HUES48 (cell line): ENCODE data around the gene TAB2.

Experiments
- H3K27ac ChIP-seq: one replicate; pipeline ENCODE4 v1.7.0; 2013; ENCODE audit warnings: low read depth, low read length, inconsistent platforms
- H3K27me3 ChIP-seq: 2 replicates; pipeline ENCODE4 v1.6.1; 2013; ENCODE audit warnings: mild to moderate bottlenecking, low read length; ENCODE audit not compliant: control insufficient read depth, insufficient read depth
- H3K36me3 ChIP-seq: 2 replicates; pipeline ENCODE4 v1.6.1; 2013; ENCODE audit warnings: low read length; ENCODE audit not compliant: control insufficient read depth, insufficient read depth
- H3K4me1 ChIP-seq: 2 replicates; pipeline ENCODE4 v1.6.1; 2013; ENCODE audit warnings: mild to moderate bottlenecking, low read length; ENCODE audit not compliant: control insufficient read depth, insufficient read depth
- H3K4me3 ChIP-seq: 2 replicates; pipeline ENCODE4 v1.5.1; 2013; ENCODE audit warnings: mild to moderate bottlenecking, low read depth, low read length
- H3K9ac ChIP-seq: 2 replicates; pipeline ENCODE4 v1.6.1; 2013; ENCODE audit warnings: mild to moderate bottlenecking, low read depth, low read length, moderate library complexity
- H3K9me3 ChIP-seq: 2 replicates; pipeline ENCODE4 v1.6.1; 2013; ENCODE audit warnings: low read length; ENCODE audit not compliant: control insufficient read depth, insufficient read depth

The TAB2 gene

GRCh38 chr6:149323353-149323752, 5.8 kb downstream of the TAB2 start:
- peaks cover 58% of the 10 kb centered on the region for H3K4me1 ChIP-seq
- no peaks in the 10 kb centered on the region for H3K9me3 ChIP-seq
- no peak overlapping the region for H3K27ac ChIP-seq
- H3K4me3 ChIP-seq = no peak overlapping the region
- no peaks in the 10 kb centered on the region for H3K36me3 ChIP-seq
- no peak overlapping the region for H3K9ac ChIP-seq
- no peaks in the 10 kb centered on the region for H3K27me3 ChIP-seq

- Histone ChIP-seq H3K9ac (no peak overlapping the region), H3K9me3 (no peaks in the 10 kb centered on the region), H3K27ac (no peak overlapping the region), H3K27me3 (no peaks in the 10 kb centered on the region), H3K4me3 (no peak overlapping the region), H3K36me3 (no peaks in the 10 kb centered on the region), H3K4me1 (peaks cover 59% of the 10 kb centered on the region)
Measured at GRCh38 chr6:149323925-149324324, 6.4 kb downstream of the TAB2 start.

- H3K4me1 ChIP-seq = peaks cover 59% of the 10 kb centered on the region
- no peaks in the 10 kb centered on the region for H3K36me3 ChIP-seq
- no peaks in the 10 kb centered on the region for H3K27me3 ChIP-seq
- H3K4me3 ChIP-seq = no peak overlapping the region
- H3K27ac ChIP-seq = no peak overlapping the region
- H3K9ac ChIP-seq = no peak overlapping the region
- no peaks in the 10 kb centered on the region for H3K9me3 ChIP-seq
Measured at GRCh38 chr6:149324428-149324827, 6.9 kb downstream of the TAB2 start.

GRCh38 chr6:149325648-149326236, 8.2 kb downstream of the TAB2 start:
- Histone ChIP-seq H3K36me3 (no peaks in the 10 kb centered on the region), H3K9ac (no peak overlapping the region), H3K27ac (no peak overlapping the region), H3K27me3 (no peaks in the 10 kb centered on the region), H3K4me1 (peaks cover 58% of the 10 kb centered on the region), H3K9me3 (no peaks in the 10 kb centered on the region), H3K4me3 (no peak overlapping the region)

- Histone ChIP-seq H3K4me1 (peaks cover 63% of the 10 kb centered on the region), H3K36me3 (no peaks in the 10 kb centered on the region), H3K9ac (no peak overlapping the region), H3K27ac (no peak overlapping the region), H3K27me3 (no peaks in the 10 kb centered on the region), H3K9me3 (no peaks in the 10 kb centered on the region), H3K4me3 (no peak overlapping the region)
Measured at GRCh38 chr6:149327638-149328037, 10.1 kb downstream of the TAB2 start.

- Histone ChIP-seq H3K4me3 (no peak overlapping the region), H3K36me3 (no peaks in the 10 kb centered on the region), H3K4me1 (peaks cover 64% of the 10 kb centered on the region), H3K27ac (no peak overlapping the region), H3K27me3 (no peaks in the 10 kb centered on the region), H3K9ac (no peak overlapping the region), H3K9me3 (no peaks in the 10 kb centered on the region)
Measured at GRCh38 chr6:149328083-149328482, 10.6 kb downstream of the TAB2 start.

- Histone ChIP-seq H3K4me1 (peaks cover 56% of the 10 kb centered on the region), H3K27me3 (no peaks in the 10 kb centered on the region), H3K36me3 (no peaks in the 10 kb centered on the region), H3K9me3 (no peaks in the 10 kb centered on the region), H3K4me3 (no peak overlapping the region), H3K27ac (no peak overlapping the region), H3K9ac (no peak overlapping the region)
Measured at GRCh38 chr6:149329529-149329928, 12.0 kb downstream of the TAB2 start.

- H3K36me3 ChIP-seq = no peaks in the 10 kb centered on the region
- H3K4me3 ChIP-seq = no peak overlapping the region
- no peak overlapping the region for H3K9ac ChIP-seq
- H3K27me3 ChIP-seq = no peaks in the 10 kb centered on the region
- peaks cover 57% of the 10 kb centered on the region for H3K4me1 ChIP-seq
- no peak overlapping the region for H3K27ac ChIP-seq
- no peaks in the 10 kb centered on the region for H3K9me3 ChIP-seq
Measured at GRCh38 chr6:149330133-149330532, 12.6 kb downstream of the TAB2 start.

GRCh38 chr6:149331043-149331807, 13.7 kb downstream of the TAB2 start:
- Histone ChIP-seq H3K9ac (no peak overlapping the region), H3K36me3 (no peaks in the 10 kb centered on the region), H3K4me1 (peaks cover 63% of the 10 kb centered on the region), H3K27ac (no peak overlapping the region), H3K4me3 (no peak overlapping the region), H3K9me3 (no peaks in the 10 kb centered on the region), H3K27me3 (no peaks in the 10 kb centered on the region)

GRCh38 chr6:149331871-149332270, 14.4 kb downstream of the TAB2 start:
- H3K9me3 ChIP-seq = no peaks in the 10 kb centered on the region
- no peaks in the 10 kb centered on the region for H3K27me3 ChIP-seq
- H3K4me1 ChIP-seq = peaks cover 70% of the 10 kb centered on the region
- H3K4me3 ChIP-seq = no peak overlapping the region
- no peak overlapping the region for H3K9ac ChIP-seq
- H3K36me3 ChIP-seq = no peaks in the 10 kb centered on the region
- no peak overlapping the region for H3K27ac ChIP-seq

- Histone ChIP-seq H3K27me3 (no peaks in the 10 kb centered on the region), H3K9ac (no peak overlapping the region), H3K4me1 (peaks cover 71% of the 10 kb centered on the region), H3K4me3 (no peak overlapping the region), H3K36me3 (no peaks in the 10 kb centered on the region), H3K27ac (no peak overlapping the region), H3K9me3 (no peaks in the 10 kb centered on the region)
Measured at GRCh38 chr6:149332602-149333265, 15.2 kb downstream of the TAB2 start.
